ENCODE results near the gene ZSWIM8.

- TF ChIP-seq HDAC2 (IDR thresholded peaks at IDR 0.05; ENCODE audit: borderline replicate concordance in 1 of 2, low read depth in 2 of 2, low read length in 2 of 2) (peak in 1 of 2 experiments; percentile 39; a peak in 1 of 4 replicates), TCF12 (IDR thresholded peaks at IDR 0.05; ENCODE audit: low read depth, low read length) (no peak), KDM1A (IDR thresholded peaks at IDR 0.05; ENCODE audit: borderline replicate concordance, low read length) (no peak), CTCF (IDR thresholded peaks at IDR 0.05; ENCODE audit: control extremely low read depth in 1 of 3, insufficient read depth in 1 of 3, low read depth in 1 of 3, low read length in 3 of 3) (no peak), TAF1 (IDR thresholded peaks at IDR 0.05; ENCODE audit: low read depth, low read length) (peak; percentile 92), SRF (IDR thresholded peaks at IDR 0.05; ENCODE audit: low read depth, low read length) (no peak), CHD2 (IDR thresholded peaks at IDR 0.05; ENCODE audit: low read length) (no peak), JUND (IDR thresholded peaks at IDR 0.05; ENCODE audit: low read length) (no peak), PHF8 (conservative IDR thresholded peaks at IDR 0.05; ENCODE audit: low read depth, low read length) (peak; percentile 91), EGR1 (IDR thresholded peaks at IDR 0.05; ENCODE audit: borderline replicate concordance, low read depth, low read length) (no peak), POLR2A (IDR thresholded peaks at IDR 0.05; ENCODE audit: control extremely low read depth in 1 of 2, low read depth in 2 of 2, low read length in 2 of 2) (peak in 1 of 2 experiments; percentile 93; a peak in 2 of 3 replicates), POLR2AphosphoS5 (IDR thresholded peaks at IDR 0.05; ENCODE audit: low read depth, low read length) (peak; percentile 84)
These were observed 3.3 kb upstream of the ZSWIM8 start, which contains the start of gene CHCHD1 for GRCh38 chr10:73781879-73782748.
